ENCODE data around the gene OR2T33.

DNA sequence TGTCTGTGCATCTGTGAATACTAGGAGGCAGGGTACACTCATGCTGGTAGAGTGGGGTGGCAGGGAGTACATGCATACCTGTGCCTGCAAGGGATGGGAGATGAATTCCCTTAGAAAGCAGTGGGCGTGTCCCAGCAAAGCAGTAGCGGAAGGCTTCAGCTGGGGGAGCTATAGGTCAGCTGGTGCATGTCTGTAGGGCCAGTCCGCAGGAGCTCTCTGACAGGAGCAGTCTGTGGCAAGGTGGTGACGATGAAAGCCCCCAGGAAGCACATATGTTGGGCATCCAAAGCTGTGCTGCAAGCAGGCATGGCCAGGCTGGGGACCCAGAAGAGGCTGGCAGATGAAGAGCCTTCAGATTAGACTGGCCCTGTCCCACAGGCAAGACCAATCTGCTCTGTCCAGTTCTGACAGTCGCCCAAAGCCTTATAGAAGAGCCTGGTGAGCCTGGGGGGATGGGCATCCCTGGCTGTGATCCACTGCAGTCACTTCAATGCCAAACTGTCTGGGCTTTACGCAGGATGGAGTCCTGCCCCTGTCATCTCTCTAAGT is 48.3 kb downstream of the OR2T33 start:
- TF ChIP-seq, protein P1, sequence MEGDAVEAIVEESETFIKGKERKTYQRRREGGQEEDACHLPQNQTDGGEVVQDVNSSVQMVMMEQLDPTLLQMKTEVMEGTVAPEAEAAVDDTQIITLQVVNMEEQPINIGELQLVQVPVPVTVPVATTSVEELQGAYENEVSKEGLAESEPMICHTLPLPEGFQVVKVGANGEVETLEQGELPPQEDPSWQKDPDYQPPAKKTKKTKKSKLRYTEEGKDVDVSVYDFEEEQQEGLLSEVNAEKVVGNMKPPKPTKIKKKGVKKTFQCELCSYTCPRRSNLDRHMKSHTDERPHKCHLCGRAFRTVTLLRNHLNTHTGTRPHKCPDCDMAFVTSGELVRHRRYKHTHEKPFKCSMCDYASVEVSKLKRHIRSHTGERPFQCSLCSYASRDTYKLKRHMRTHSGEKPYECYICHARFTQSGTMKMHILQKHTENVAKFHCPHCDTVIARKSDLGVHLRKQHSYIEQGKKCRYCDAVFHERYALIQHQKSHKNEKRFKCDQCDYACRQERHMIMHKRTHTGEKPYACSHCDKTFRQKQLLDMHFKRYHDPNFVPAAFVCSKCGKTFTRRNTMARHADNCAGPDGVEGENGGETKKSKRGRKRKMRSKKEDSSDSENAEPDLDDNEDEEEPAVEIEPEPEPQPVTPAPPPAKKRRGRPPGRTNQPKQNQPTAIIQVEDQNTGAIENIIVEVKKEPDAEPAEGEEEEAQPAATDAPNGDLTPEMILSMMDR (IDR thresholded peaks at IDR 0.05) = no peak
- TF ChIP-seq SIN3A (IDR thresholded peaks at IDR 0.05; ENCODE audit: borderline replicate concordance, low read depth, low read length) = no peak
- TF ChIP-seq, protein P2, sequence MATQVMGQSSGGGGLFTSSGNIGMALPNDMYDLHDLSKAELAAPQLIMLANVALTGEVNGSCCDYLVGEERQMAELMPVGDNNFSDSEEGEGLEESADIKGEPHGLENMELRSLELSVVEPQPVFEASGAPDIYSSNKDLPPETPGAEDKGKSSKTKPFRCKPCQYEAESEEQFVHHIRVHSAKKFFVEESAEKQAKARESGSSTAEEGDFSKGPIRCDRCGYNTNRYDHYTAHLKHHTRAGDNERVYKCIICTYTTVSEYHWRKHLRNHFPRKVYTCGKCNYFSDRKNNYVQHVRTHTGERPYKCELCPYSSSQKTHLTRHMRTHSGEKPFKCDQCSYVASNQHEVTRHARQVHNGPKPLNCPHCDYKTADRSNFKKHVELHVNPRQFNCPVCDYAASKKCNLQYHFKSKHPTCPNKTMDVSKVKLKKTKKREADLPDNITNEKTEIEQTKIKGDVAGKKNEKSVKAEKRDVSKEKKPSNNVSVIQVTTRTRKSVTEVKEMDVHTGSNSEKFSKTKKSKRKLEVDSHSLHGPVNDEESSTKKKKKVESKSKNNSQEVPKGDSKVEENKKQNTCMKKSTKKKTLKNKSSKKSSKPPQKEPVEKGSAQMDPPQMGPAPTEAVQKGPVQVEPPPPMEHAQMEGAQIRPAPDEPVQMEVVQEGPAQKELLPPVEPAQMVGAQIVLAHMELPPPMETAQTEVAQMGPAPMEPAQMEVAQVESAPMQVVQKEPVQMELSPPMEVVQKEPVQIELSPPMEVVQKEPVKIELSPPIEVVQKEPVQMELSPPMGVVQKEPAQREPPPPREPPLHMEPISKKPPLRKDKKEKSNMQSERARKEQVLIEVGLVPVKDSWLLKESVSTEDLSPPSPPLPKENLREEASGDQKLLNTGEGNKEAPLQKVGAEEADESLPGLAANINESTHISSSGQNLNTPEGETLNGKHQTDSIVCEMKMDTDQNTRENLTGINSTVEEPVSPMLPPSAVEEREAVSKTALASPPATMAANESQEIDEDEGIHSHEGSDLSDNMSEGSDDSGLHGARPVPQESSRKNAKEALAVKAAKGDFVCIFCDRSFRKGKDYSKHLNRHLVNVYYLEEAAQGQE (IDR thresholded peaks at IDR 0.05; ENCODE audit: low read depth, low read length) = no peak
